Memory B cell (primary cell): ENCODE data around the gene CDT1.

Experiments
- ATAC-seq: fragments of 150-1000 bp; cut with Tn5 transposase; 2 replicates; pipeline ENCODE4 v1.10.0; 2021; ENCODE audit warnings: low read depth, mild to moderate bottlenecking, moderate library complexity
- DNase-seq, 2 donors: peaks; one replicate each; pipeline ENCODE4 v3.0.0; 2022; ENCODE audit warnings: low spot score in 2 of 2
- H3K27ac Mint-ChIP-seq: one replicate; pipeline ENCODE4 v1.8.0; 2022; ENCODE audit warnings: mild to moderate bottlenecking, moderate library complexity, mixed read lengths
- H3K27me3 Mint-ChIP-seq: one replicate; pipeline ENCODE4 v1.8.0; 2022; ENCODE audit warnings: mixed read lengths
- H3K36me3 Mint-ChIP-seq: one replicate; pipeline ENCODE4 v1.8.0; 2022; ENCODE audit warnings: mild to moderate bottlenecking, mixed read lengths
- H3K4me1 Mint-ChIP-seq: one replicate; pipeline ENCODE4 v1.8.0; 2022; ENCODE audit warnings: mixed read lengths
- H3K4me3 Mint-ChIP-seq: one replicate; pipeline ENCODE4 v1.8.0; 2022; ENCODE audit warnings: mild to moderate bottlenecking, moderate library complexity, mixed read lengths
- H3K9me3 Mint-ChIP-seq: one replicate; pipeline ENCODE4 v1.8.0; 2022; ENCODE audit warnings: mixed read lengths

CDT1 gene

DNA sequence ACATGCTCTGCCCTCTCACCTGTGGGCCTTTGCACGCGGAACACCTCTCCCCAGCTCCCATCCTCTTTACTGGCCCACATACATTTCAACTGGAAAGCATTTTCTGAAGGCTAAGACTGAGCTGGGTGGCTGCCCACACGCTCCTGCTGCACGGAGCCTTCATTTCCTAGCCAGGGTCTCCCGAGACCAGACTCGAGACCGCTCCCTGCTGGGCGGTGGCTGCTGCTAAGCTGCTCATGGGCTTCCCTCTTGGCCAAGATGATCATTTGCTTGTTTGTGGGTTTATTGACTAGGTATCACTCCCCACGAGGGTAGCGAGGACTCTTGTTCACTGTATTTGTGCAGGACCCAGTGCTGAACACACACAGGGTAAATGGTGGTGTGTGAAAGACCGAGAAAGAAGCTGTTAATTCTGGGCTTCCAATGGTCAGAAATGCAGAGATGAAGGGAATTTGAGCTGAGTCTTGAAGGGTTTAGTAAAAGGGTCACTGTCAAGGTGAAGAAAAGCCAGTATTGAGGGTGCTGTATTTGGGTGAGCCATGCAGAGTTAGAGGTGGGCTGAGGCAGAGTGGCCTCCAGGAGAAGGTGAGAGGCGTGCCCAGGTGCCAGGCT lies 54.2 kb downstream of the CDT1 start:
- ATAC-seq: peak; percentile 48
- H3K9me3 Mint-ChIP-seq: no peaks in the 10 kb centered on the region
- H3K36me3 Mint-ChIP-seq: peaks cover 4% of the 10 kb centered on the region
- peak overlapping the region; percentile 97 for H3K4me3 Mint-ChIP-seq
- peaks cover 13% of the 10 kb centered on the region for H3K4me1 Mint-ChIP-seq
- H3K27me3 Mint-ChIP-seq: no peaks in the 10 kb centered on the region
- peak overlapping the region; percentile 93 for H3K27ac Mint-ChIP-seq
- DNase-seq: peak; percentile 69 to 70
